CD4-positive, CD25-positive, alpha-beta regulatory T cell (primary cell): ENCODE data around the gene C2. TPM values are rescaled to one million over a fixed set of nuclear protein-coding genes. Genes with fewer than 3 reads are reported as not detected.

Experiments
- ATAC-seq, 2 donors: fragments of 150-1000 bp; cut with Tn5 transposase; one replicate each; pipeline ENCODE4 v1.10.0; 2021; ENCODE audit warnings: low read depth in 2 of 2, moderate number of reproducible peaks in 2 of 2, moderate library complexity in 1 of 2
- DNase-seq, 3 donors: peaks; one replicate each; pipeline versions ENCODE4 v3.0.0 to v3.0.0-alpha.2; 2012 to 2022; ENCODE audit warnings: mixed read lengths in 1 of 3
- H3K27ac ChIP-seq: one replicate; pipeline ENCODE4 v1.7.0; 2013; ENCODE audit warnings: mild to moderate bottlenecking, low read length; ENCODE audit not compliant: insufficient read depth, poor library complexity, severe bottlenecking
- H3K27me3 ChIP-seq: one replicate; pipeline ENCODE4 v1.7.0; 2013; ENCODE audit warnings: low read length; ENCODE audit not compliant: control insufficient read depth, insufficient read depth
- H3K36me3 ChIP-seq: one replicate; pipeline ENCODE4 v1.7.0; 2013; ENCODE audit warnings: mild to moderate bottlenecking, low read length, moderate library complexity; ENCODE audit not compliant: control insufficient read depth, insufficient read depth
- H3K4me1 ChIP-seq: 2 replicates; pipeline ENCODE4 v1.7.0; 2013; ENCODE audit warnings: mild to moderate bottlenecking, low read length; ENCODE audit not compliant: insufficient read depth, control insufficient read depth, poor library complexity, severe bottlenecking
- H3K4me3 ChIP-seq: one replicate; pipeline ENCODE4 v1.7.0; 2013; ENCODE audit warnings: low read depth, mild to moderate bottlenecking, low read length, moderate library complexity
- H3K9me3 ChIP-seq, 2 experiments: 1 replicate in 1 of 2; 2 replicates in 1 of 2; pipeline ENCODE4 v1.7.0; 2013; ENCODE audit warnings: low read length in 2 of 2, mild to moderate bottlenecking in 1 of 2, moderate library complexity in 1 of 2; ENCODE audit not compliant: control insufficient read depth in 2 of 2
- H3K27ac Mint-ChIP-seq, 3 donors: one replicate each; pipeline ENCODE4 v1.8.0; 2020 to 2022; ENCODE audit warnings: mild to moderate bottlenecking in 3 of 3, mixed read lengths in 3 of 3, moderate library complexity in 2 of 3
- H3K27me3 Mint-ChIP-seq: one replicate; pipeline ENCODE4 v1.8.0; 2022; ENCODE audit warnings: mild to moderate bottlenecking, mixed read lengths
- H3K36me3 Mint-ChIP-seq: one replicate; pipeline ENCODE4 v1.8.0; 2020; ENCODE audit warnings: mixed read lengths
- H3K4me1 Mint-ChIP-seq, 4 donors: one replicate each; pipeline ENCODE4 v1.8.0; 2020 to 2022; ENCODE audit warnings: mixed read lengths in 4 of 4, mild to moderate bottlenecking in 1 of 4
- H3K4me3 Mint-ChIP-seq, 4 donors: one replicate each; pipeline ENCODE4 v1.8.0; 2020 to 2022; ENCODE audit warnings: mild to moderate bottlenecking in 4 of 4, mixed read lengths in 4 of 4, moderate library complexity in 3 of 4
- H3K9me3 Mint-ChIP-seq, 7 donors: one replicate each; pipeline ENCODE4 v1.8.0; 2020 to 2022; ENCODE audit warnings: mixed read lengths in 7 of 7, mild to moderate bottlenecking in 3 of 7, moderate library complexity in 2 of 7
- polyA plus RNA-seq, 4 donors: library from polyadenylated mRNA; unstranded; fragments of 300-500 nt; fragmentation: Illumina TruSeq; gene quantifications; one replicate each; pipeline ENCODE4 v1.2.3, GENCODE V29; 2021
- total RNA-seq: library from RNA; stranded (reverse); gene quantifications from one replicate; pipeline ENCODE4 v1.2.3, GENCODE V29; 2022

Gene C2
- total and polyA plus RNA-seq, 5 donors from 2014 or later = 0.47 to 1.3 TPM; not detected in 3

DNA sequence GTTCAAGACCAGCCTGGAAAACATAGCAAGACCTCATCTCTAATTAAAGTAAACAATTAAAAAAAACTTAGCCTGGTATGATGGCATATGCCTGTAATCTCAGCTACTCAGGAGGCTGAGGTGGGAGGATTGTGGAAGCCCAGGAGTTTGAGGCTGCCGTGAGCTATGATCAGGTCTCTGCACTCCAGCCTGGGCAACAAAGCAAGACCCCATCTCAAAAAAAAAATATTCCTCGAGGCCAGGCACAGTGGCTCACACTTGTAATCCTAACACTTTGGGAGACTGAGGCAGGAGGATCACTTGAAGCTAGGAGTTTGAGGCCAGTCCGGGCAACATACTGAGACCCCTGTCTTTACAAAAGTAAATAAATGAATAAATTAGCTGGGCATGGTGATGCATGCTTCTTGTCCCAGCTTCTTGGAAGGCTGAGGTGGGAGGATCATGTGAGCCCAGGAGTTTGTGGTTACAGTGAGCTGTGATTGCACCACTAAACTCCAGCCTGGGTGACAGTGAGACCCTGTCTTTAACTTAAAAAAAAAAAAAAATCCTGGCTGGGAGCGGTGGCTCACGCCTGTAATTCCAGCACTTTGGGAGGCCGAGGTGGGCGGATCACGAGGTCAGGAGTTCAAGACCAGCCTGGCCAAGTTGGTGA is 9.3 kb upstream of the C2 start:
- H3K9me3 ChIP-seq = no peaks in the 10 kb centered on the region
- peaks cover 0 to 2% (median under 1%) of the 10 kb centered on the region in 4 donors for H3K4me1 Mint-ChIP-seq
- no peak overlapping the region for H3K4me3 Mint-ChIP-seq
- no peaks in the 10 kb centered on the region for H3K9me3 Mint-ChIP-seq
- no peak overlapping the region for H3K4me3 ChIP-seq
- ATAC-seq = no peak
- no peaks in the 10 kb centered on the region for H3K36me3 ChIP-seq
- no peaks in the 10 kb centered on the region for H3K36me3 Mint-ChIP-seq
- H3K27ac Mint-ChIP-seq = no peak overlapping the region
- peaks cover 17% of the 10 kb centered on the region for H3K27me3 Mint-ChIP-seq
- H3K4me1 ChIP-seq = no peaks in the 10 kb centered on the region
- no peak for DNase-seq
- H3K27me3 ChIP-seq = no peaks in the 10 kb centered on the region
- H3K27ac ChIP-seq = no peak overlapping the region

DNA sequence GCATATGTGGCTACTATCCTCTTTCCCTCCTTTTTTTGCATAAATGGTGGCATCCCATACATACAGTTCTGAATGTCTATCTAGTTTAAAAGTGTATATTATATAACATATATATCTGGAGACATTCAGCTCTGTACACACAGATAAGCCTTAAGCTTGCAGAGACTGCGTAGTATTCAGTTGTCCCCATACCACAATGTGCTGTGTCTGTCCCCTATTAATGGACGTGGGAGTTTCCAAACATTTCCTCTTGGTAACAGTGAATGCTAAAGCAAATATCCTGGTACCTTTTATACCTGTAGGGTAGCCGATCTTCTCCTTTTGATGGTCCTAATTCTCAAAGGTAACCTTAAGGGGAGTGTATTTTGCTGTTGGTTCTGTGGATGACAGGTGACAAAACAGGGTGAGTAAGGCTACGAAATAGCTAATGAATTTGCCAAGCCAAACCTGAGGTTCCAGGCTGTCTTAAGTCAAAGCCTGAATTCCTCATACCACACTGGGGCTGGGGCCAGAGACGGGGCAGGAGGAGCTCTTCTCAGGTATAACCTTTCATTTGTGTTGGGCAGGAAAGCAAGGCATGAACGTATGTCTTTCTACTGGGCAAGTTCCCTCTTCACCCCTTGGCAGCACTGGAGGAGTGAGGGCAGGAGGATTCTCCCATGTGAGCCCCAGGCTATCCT is 7.8 kb upstream of the C2 start:
- Histone ChIP-seq H3K27ac (no peak overlapping the region), H3K9me3 (no peaks in the 10 kb centered on the region), H3K4me1 (no peaks in the 10 kb centered on the region), H3K4me3 (no peak overlapping the region), H3K27me3 (no peaks in the 10 kb centered on the region), H3K36me3 (no peaks in the 10 kb centered on the region)
- H3K9me3 Mint-ChIP-seq = no peaks in the 10 kb centered on the region
- DNase-seq (no peak), ATAC-seq (no peak)
- H3K27me3 Mint-ChIP-seq = peaks cover 17% of the 10 kb centered on the region
- H3K4me3 Mint-ChIP-seq = no peak overlapping the region
- H3K4me1 Mint-ChIP-seq = peaks cover 0 to 2% (median under 1%) of the 10 kb centered on the region in 4 donors
- peak overlapping the region in 1 of 3 donors; percentile 43 for H3K27ac Mint-ChIP-seq
- H3K36me3 Mint-ChIP-seq = no peaks in the 10 kb centered on the region

DNA sequence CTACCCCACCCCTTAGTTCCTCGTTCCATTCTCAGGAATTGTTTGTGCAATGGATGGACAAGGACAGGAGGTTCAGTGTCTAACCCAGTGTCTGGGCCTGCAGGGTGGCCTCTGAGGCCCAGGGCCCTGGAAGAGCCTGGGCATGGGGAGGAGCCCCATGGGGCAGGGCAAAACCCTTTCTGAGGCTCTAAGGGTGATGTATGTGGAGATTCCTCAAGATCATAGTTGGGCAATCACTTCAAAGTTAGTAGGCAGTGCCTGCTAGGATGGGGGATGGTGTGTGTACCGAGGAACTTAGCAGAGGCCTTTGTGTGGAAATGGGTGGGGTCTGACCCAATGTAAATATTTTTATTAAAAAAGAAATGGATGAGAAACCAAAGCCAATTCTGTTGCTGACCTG is 6.7 kb upstream of the C2 start:
- Mint-ChIP-seq H3K27me3 (peaks cover 10% of the 10 kb centered on the region), H3K4me1 (peaks cover 0 to 2% (median under 1%) of the 10 kb centered on the region in 4 donors)

DNA sequence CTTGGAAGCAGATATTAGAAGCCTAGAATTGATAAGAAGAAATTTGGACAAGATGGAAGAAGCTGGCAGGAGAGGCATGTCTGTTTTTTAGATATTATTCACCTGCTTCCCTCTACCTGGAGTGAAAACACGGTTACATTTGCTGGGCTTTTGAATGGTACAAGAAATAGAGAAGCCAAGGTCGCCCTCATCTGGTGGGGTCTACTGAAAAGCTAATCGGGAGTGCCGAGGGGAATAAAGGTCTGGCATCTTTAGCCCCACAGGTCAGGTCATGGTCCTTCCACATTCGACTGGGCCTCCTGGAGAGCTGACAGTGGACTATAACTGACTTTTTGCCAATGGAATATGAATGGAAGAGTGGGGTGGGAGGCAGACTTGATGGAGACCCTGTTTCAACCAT is 4.6 kb upstream of the C2 start:
- Histone ChIP-seq H3K36me3 (no peaks in the 10 kb centered on the region), H3K9me3 (no peaks in the 10 kb centered on the region), H3K27ac (no peak overlapping the region), H3K4me3 (no peak overlapping the region), H3K27me3 (no peaks in the 10 kb centered on the region), H3K4me1 (no peaks in the 10 kb centered on the region)
- peaks cover 0 to 2% (median under 1%) of the 10 kb centered on the region in 4 donors for H3K4me1 Mint-ChIP-seq
- DNase-seq (peak in 2 of 3 donors; percentile 13 to 31), ATAC-seq (no peak)
- H3K4me3 Mint-ChIP-seq = no peak overlapping the region
- H3K9me3 Mint-ChIP-seq = no peaks in the 10 kb centered on the region
- peak overlapping the region in 1 of 3 donors; percentile 67 for H3K27ac Mint-ChIP-seq
- H3K27me3 Mint-ChIP-seq = peaks cover 10% of the 10 kb centered on the region
- no peaks in the 10 kb centered on the region for H3K36me3 Mint-ChIP-seq

More for the DNA sequence above, 6.7 kb upstream of the C2 start:
- ATAC-seq (no peak), DNase-seq (no peak)
- Mint-ChIP-seq H3K4me3 (no peak overlapping the region), H3K9me3 (no peaks in the 10 kb centered on the region), H3K36me3 (no peaks in the 10 kb centered on the region), H3K27ac (no peak overlapping the region)
- no peaks in the 10 kb centered on the region for H3K4me1 ChIP-seq
- H3K9me3 ChIP-seq = no peaks in the 10 kb centered on the region
- H3K4me3 ChIP-seq = no peak overlapping the region
- no peaks in the 10 kb centered on the region for H3K27me3 ChIP-seq
- H3K36me3 ChIP-seq = no peaks in the 10 kb centered on the region
- no peak overlapping the region for H3K27ac ChIP-seq

DNA sequence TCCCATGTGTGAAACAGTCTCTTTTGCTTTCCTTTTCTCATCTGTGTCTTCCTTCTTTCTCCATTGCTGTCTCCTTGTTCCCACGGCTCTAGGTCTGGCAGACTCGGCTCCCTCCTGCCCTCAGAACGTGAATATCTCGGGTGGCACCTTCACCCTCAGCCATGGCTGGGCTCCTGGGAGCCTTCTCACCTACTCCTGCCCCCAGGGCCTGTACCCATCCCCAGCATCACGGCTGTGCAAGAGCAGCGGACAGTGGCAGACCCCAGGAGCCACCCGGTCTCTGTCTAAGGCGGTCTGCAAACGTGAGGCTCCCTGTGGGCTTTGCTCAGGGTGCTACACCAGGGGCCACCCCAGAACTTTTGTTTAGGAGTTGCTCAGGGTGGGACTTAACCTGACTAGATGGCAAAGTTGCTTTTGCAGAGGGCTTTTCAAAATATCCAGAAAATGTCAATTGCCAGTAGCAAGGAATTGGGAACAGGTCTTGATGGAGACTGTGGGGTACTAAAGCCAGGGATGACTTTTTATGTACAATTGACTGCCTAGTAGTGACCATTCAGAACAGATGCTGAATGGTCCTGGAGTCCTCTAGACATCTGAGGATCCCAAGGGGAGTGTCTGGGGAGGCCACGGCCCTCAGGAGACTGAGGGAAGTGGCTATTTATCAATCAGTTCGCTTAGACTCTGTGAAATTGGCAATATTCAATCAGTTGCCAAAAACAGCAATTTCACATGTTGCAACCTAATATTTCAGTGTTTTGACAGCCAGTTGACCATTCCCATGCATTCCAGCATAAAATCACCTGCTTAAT is 550 bp downstream of the C2 start:
- Histone ChIP-seq H3K27ac (no peak overlapping the region), H3K9me3 (no peaks in the 10 kb centered on the region), H3K27me3 (no peaks in the 10 kb centered on the region), H3K4me1 (no peaks in the 10 kb centered on the region), H3K36me3 (no peaks in the 10 kb centered on the region), H3K4me3 (no peak overlapping the region)
- no peaks in the 10 kb centered on the region for H3K36me3 Mint-ChIP-seq
- peaks cover 0 to 3% (median under 1%) of the 10 kb centered on the region in 4 donors for H3K4me1 Mint-ChIP-seq
- no peak overlapping the region for H3K4me3 Mint-ChIP-seq
- H3K27ac Mint-ChIP-seq = no peak overlapping the region
- DNase-seq = no peak
- ATAC-seq = no peak
- H3K27me3 Mint-ChIP-seq = no peaks in the 10 kb centered on the region
- no peaks in the 10 kb centered on the region for H3K9me3 Mint-ChIP-seq

DNA sequence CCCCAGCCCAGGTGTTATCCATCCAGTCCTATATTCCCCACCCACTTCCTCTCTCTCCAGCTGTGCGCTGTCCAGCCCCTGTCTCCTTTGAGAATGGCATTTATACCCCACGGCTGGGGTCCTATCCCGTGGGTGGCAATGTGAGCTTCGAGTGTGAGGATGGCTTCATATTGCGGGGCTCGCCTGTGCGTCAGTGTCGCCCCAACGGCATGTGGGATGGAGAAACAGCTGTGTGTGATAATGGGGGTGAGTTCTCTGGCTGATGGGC is 1.1 kb downstream of the C2 start:
- Histone ChIP-seq H3K27ac (no peak overlapping the region), H3K27me3 (no peaks in the 10 kb centered on the region), H3K36me3 (no peaks in the 10 kb centered on the region), H3K4me1 (no peaks in the 10 kb centered on the region), H3K9me3 (no peaks in the 10 kb centered on the region), H3K4me3 (no peak overlapping the region)
- DNase-seq (no peak), ATAC-seq (no peak)
- no peaks in the 10 kb centered on the region for H3K9me3 Mint-ChIP-seq
- no peak overlapping the region for H3K27ac Mint-ChIP-seq
- no peaks in the 10 kb centered on the region for H3K36me3 Mint-ChIP-seq
- H3K27me3 Mint-ChIP-seq = peaks cover 4% of the 10 kb centered on the region
- no peak overlapping the region for H3K4me3 Mint-ChIP-seq
- H3K4me1 Mint-ChIP-seq = peaks cover 0 to 2% (median 0%) of the 10 kb centered on the region in 4 donors

DNA sequence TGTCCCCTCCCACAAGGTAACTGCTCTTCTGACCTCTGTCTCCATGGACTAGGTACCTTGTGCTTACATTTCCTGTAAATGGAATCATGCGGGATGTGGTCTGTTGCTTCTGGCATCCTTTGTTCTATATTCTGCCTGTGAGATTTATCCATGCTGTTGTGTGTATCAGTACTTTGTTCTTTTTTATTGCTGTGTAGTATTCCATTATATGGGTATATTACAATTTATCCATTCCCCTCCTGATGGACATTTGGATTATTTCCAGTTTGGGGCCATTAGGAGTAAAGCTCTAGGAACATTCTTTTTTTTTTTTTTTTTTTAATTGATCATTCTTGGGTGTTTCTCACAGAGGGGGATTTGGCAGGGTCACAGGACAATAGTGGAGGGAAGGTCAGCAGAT is 3.4 kb downstream of the C2 start:
- H3K36me3 ChIP-seq = no peaks in the 10 kb centered on the region
- no peak overlapping the region for H3K4me3 ChIP-seq
- no peaks in the 10 kb centered on the region for H3K9me3 Mint-ChIP-seq
- H3K27ac Mint-ChIP-seq = no peak overlapping the region
- H3K4me1 Mint-ChIP-seq = peaks cover 0 to 2% (median 0%) of the 10 kb centered on the region in 4 donors
- H3K27me3 ChIP-seq = no peaks in the 10 kb centered on the region
- no peaks in the 10 kb centered on the region for H3K9me3 ChIP-seq
- DNase-seq (no peak), ATAC-seq (no peak)
- H3K27ac ChIP-seq = no peak overlapping the region
- H3K4me1 ChIP-seq = no peaks in the 10 kb centered on the region
- H3K27me3 Mint-ChIP-seq = peaks cover 4% of the 10 kb centered on the region
- no peaks in the 10 kb centered on the region for H3K36me3 Mint-ChIP-seq
- H3K4me3 Mint-ChIP-seq = no peak overlapping the region
